ENCODE data around the gene MBLAC1. TPM values are rescaled to one million over a fixed set of nuclear protein-coding genes. Genes with fewer than 3 reads are reported as not detected.

The MBLAC1 gene
- total and polyA plus RNA-seq, 4 donors: 1.7 to 2.9 (median 2.1) TPM

DNA sequence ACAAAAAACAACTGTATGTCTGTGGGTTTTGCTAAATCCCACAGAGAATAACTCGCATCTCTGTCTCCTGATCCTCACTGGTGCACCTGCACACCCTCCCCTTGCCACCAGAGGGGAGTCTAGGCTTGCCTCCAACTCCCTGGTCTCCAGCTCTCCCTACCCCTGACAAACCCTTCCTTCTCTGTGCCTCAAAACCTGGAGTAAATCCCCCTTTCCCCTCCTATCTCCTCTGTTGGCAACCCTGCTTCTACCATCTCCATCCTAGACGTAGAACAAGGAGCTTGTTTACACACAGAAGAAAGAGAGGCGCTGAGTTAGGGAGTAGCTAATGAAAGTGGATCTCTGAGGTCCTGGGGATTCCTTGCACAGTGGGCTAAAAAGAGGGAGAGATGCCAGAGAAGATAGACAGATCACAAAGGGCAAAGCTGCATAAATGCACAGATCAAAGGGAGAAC lies 6.0 kb downstream of the MBLAC1 start:
- H3K27ac ChIP-seq (ENCODE audit: low read depth in 1 of 2, low read length in 1 of 2): no peak overlapping the region
- no peak overlapping the region for H3K4me3 ChIP-seq
- H3K36me3 ChIP-seq (ENCODE audit: control insufficient read depth in 4 of 4, insufficient read depth in 4 of 4, low read length in 4 of 4): no peaks in the 10 kb centered on the region
- no peaks in the 10 kb centered on the region for H3K9me3 ChIP-seq (ENCODE audit: control insufficient read depth in 4 of 4, insufficient read depth in 3 of 4, low read length in 3 of 4)
- TF ChIP-seq CTCF (IDR thresholded peaks at IDR 0.05; ENCODE audit: control extremely low read depth, extremely low read depth): peak; percentile 85
- ATAC-seq (ENCODE audit: insufficient read depth, low FRiP score) (peak; percentile 70), DNase-seq (peak; percentile 63 to 72 (median 65))
- H3K27me3 ChIP-seq (ENCODE audit: control insufficient read depth in 3 of 3, insufficient read depth in 3 of 3, low read length in 2 of 3): no peaks in the 10 kb centered on the region
- H3K4me1 ChIP-seq (ENCODE audit: control insufficient read depth in 5 of 5, insufficient read depth in 5 of 5, low read length in 5 of 5): peaks cover 0 to 9% (median 5%) of the 10 kb centered on the region in 5 donors
- 22 to 27% methylated on average over 3 of the region's 3 CpGs for WGBS, 2 donors
- H3K9ac ChIP-seq (ENCODE audit: insufficient read depth in 1 of 2, low read length in 2 of 2): peak overlapping the region in 1 of 2 donors; percentile 11

GRCh38 chr7:100137851-100138760 lies 11.3 kb downstream of the MBLAC1 start:
- Histone ChIP-seq H3K9ac (ENCODE audit: insufficient read depth in 1 of 2, low read length in 2 of 2) (no peak overlapping the region), H3K4me3 (no peak overlapping the region), H3K27me3 (ENCODE audit: control insufficient read depth in 3 of 3, insufficient read depth in 3 of 3, low read length in 2 of 3) (no peaks in the 10 kb centered on the region), H3K4me1 (ENCODE audit: control insufficient read depth in 5 of 5, insufficient read depth in 5 of 5, low read length in 5 of 5) (no peaks in the 10 kb centered on the region), H3K36me3 (ENCODE audit: control insufficient read depth in 4 of 4, insufficient read depth in 4 of 4, low read length in 4 of 4) (no peaks in the 10 kb centered on the region), H3K9me3 (ENCODE audit: control insufficient read depth in 4 of 4, insufficient read depth in 3 of 4, low read length in 3 of 4) (no peaks in the 10 kb centered on the region), H3K27ac (ENCODE audit: low read depth in 1 of 2, low read length in 1 of 2) (no peak overlapping the region)
- DNase-seq (no peak), ATAC-seq (ENCODE audit: insufficient read depth, low FRiP score) (no peak)
- WGBS, 2 donors: 73 to 76% methylated on average over 13 of the region's 13 CpGs
- no peak for TF ChIP-seq CTCF (IDR thresholded peaks at IDR 0.05; ENCODE audit: control extremely low read depth, extremely low read depth)

- Histone ChIP-seq H3K27ac (ENCODE audit: low read depth in 1 of 2, low read length in 1 of 2) (no peak overlapping the region), H3K36me3 (ENCODE audit: control insufficient read depth in 4 of 4, insufficient read depth in 4 of 4, low read length in 4 of 4) (no peaks in the 10 kb centered on the region), H3K4me3 (no peak overlapping the region), H3K27me3 (ENCODE audit: control insufficient read depth in 3 of 3, insufficient read depth in 3 of 3, low read length in 2 of 3) (no peaks in the 10 kb centered on the region), H3K9ac (ENCODE audit: insufficient read depth in 1 of 2, low read length in 2 of 2) (no peak overlapping the region), H3K9me3 (ENCODE audit: control insufficient read depth in 4 of 4, insufficient read depth in 3 of 4, low read length in 3 of 4) (no peaks in the 10 kb centered on the region), H3K4me1 (ENCODE audit: control insufficient read depth in 5 of 5, insufficient read depth in 5 of 5, low read length in 5 of 5) (no peaks in the 10 kb centered on the region)
- DNase-seq (no peak), ATAC-seq (ENCODE audit: insufficient read depth, low FRiP score) (no peak)
- no peak for TF ChIP-seq CTCF (IDR thresholded peaks at IDR 0.05; ENCODE audit: control extremely low read depth, extremely low read depth)
- WGBS, 2 donors: 38 to 59% methylated on average over 3 of the region's 3 CpGs
These were observed 14.8 kb downstream of the MBLAC1 start for GRCh38 chr7:100141555-100141949.
